Transverse colon (tissue), 4 donors: ENCODE results near the gene DOCK2. TPM values are rescaled to one million over a fixed set of nuclear protein-coding genes. Genes with fewer than 3 reads are reported as not detected.

Source experiments
- DNase-seq: peaks from one replicate; pipeline ENCODE4 v3.0.0-alpha.2; 2019
- H3K27ac ChIP-seq, 4 donors: fragments of 200-600 bp; sonication (generic); 2 replicates each; pipeline ENCODE4 v1.5.1; 2016 to 2018; ENCODE audit warnings: inconsistent platforms in 4 of 4
- H3K27me3 ChIP-seq: fragments of 200-600 bp; sonication (generic); 2 replicates; pipeline ENCODE4 v1.5.1; 2017; ENCODE audit warnings: inconsistent platforms
- H3K36me3 ChIP-seq, 4 donors: fragments of 200-600 bp; sonication (generic); 2 replicates each; pipeline ENCODE4 v1.5.1; 2017 to 2019; ENCODE audit warnings: inconsistent platforms in 4 of 4
- H3K4me1 ChIP-seq, 4 donors: fragments of 200-600 bp; sonication (generic); 2 replicates each; pipeline ENCODE4 v1.5.1; 2017 to 2020; ENCODE audit warnings: inconsistent platforms in 4 of 4
- H3K4me3 ChIP-seq, 4 donors: fragments of 200-600 bp; sonication (generic); 1 replicate in 1 of 4; 2 replicates in 3 of 4; pipeline versions ENCODE4 v1.5.1 to v1.6.1; 2017 to 2019; ENCODE audit warnings: inconsistent platforms in 4 of 4
- H3K9me3 ChIP-seq, 2 donors: fragments of 200-600 bp; sonication (generic); 2 replicates each; pipeline ENCODE4 v1.5.1; 2017 to 2019; ENCODE audit warnings: inconsistent platforms in 2 of 2
- EP300 ChIP-seq: sonication (generic); formaldehyde crosslinking; IDR thresholded peaks from one replicate; pipeline ENCODE4 v1.6.1; 2017; ENCODE audit warnings: antibody characterized with exemption, low read depth
- POLR2A ChIP-seq: fragments of 450-650 bp; IDR thresholded peaks from one replicate; pipeline ENCODE4 v1.6.1; 2016; ENCODE audit warnings: antibody characterized with exemption, mild to moderate bottlenecking, moderate library complexity
- POLR2AphosphoS5 ChIP-seq, 3 donors: sonication (generic); formaldehyde crosslinking; IDR thresholded peaks; one replicate each; pipeline ENCODE4 v1.6.1; 2016; ENCODE audit warnings: antibody characterized with exemption in 3 of 3
- WGBS, 2 donors: methylation state at CpG; one replicate each; pipeline ENCODE4 v1.1.5; 2018; ENCODE audit warnings: low coverage in 1 of 2; 5-methylcytosine and 5-hydroxymethylcytosine counted together
- in situ Hi-C, 4 donors: fragments of 200-750 bp; cut with MboI; loops; one replicate each; pipeline versions ENCODE4 v1.15.0 to v1.15.1; 2017; ENCODE audit warnings: low sequenced_read_pairs in 3 of 4, low pct_ligation_motif_present in 1 of 4, low pct_unique_long_range_greater_than_20kb in 1 of 4
- intact Hi-C: fragments of 100-400 bp; cut with DNase I; formaldehyde crosslinking; loops from one replicate; pipeline ENCODE4 v1.15.1; 2023; ENCODE audit warnings: low total_unique reads
- small RNA-seq, 4 donors: library from RNA; depleted of rRNA; stranded (forward); fragments of <200 nt; gene quantifications; one replicate each; pipeline ENCODE3, GENCODE V24; 2016
- total RNA-seq, 4 donors: library from RNA; depleted of rRNA; stranded (reverse); fragments of >200 nt; gene quantifications; one replicate each; pipeline ENCODE4 v1.1.0, GENCODE V29; 2016
- TF ChIP-seq, protein P1 (sequence below), 5 experiments: fragments of 200-600 bp in 3 of 5; fragments of 450-650 bp in 2 of 5; sonication (generic) in 3 of 5; IDR thresholded peaks; 1 replicate in 2 of 5; 2 replicates in 3 of 5; pipeline ENCODE4 v1.5.1; 2016 to 2017; ENCODE audit warnings: antibody characterized with exemption in 5 of 5, inconsistent platforms in 3 of 5, mild to moderate bottlenecking in 2 of 5, moderate library complexity in 1 of 5

The DOCK2 gene
- total RNA-seq, 4 donors from 2014 or later, result 8.3 to 24.0 (median 14.3) TPM

DNA sequence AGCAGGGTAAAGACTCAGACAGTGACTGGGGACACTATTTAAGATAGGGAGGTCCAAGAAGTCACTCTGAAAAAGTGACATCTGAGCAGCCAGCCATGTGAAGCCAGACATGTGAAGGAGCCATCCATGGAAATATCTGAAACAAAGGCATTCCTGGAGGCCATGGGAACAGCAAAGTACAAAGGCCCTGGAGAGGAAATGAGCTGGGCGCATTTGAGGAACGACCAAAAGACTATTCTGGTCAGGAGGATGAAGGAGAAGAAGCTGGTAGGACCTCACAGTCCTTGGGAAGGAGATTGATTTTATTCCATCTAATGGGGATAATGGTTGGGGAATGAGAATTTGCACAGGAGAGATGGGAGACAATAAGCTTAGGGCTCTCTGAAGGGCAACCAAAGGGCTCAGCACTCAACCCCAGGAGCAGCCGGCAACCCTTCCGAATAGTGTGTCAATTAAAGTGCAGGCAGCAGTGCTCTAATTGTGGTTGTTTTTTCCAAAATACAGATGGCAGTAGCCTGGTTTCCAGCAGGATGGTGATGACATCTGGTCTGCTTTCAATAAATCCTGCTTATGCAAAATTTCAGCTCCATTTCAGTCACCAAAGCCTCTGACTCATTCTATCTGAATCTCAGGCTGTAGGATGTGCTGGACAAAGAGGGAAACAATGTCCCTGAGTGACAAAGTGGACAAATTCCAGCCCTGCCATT lies 495.3 kb downstream of the DOCK2 start:
- H3K4me1 ChIP-seq, result no peaks in the 10 kb centered on the region
- WGBS, 2 donors, result 74 to 79% methylated on average over 4 of the region's 4 CpGs
- no peak for TF ChIP-seq POLR2A
- TF ChIP-seq, protein P1, sequence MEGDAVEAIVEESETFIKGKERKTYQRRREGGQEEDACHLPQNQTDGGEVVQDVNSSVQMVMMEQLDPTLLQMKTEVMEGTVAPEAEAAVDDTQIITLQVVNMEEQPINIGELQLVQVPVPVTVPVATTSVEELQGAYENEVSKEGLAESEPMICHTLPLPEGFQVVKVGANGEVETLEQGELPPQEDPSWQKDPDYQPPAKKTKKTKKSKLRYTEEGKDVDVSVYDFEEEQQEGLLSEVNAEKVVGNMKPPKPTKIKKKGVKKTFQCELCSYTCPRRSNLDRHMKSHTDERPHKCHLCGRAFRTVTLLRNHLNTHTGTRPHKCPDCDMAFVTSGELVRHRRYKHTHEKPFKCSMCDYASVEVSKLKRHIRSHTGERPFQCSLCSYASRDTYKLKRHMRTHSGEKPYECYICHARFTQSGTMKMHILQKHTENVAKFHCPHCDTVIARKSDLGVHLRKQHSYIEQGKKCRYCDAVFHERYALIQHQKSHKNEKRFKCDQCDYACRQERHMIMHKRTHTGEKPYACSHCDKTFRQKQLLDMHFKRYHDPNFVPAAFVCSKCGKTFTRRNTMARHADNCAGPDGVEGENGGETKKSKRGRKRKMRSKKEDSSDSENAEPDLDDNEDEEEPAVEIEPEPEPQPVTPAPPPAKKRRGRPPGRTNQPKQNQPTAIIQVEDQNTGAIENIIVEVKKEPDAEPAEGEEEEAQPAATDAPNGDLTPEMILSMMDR (IDR thresholded peaks at IDR 0.05), result no peak
- TF ChIP-seq EP300, result no peak
- no peak for TF ChIP-seq POLR2AphosphoS5 (IDR thresholded peaks at IDR 0.05)

More for the DNA sequence above, 495.3 kb downstream of the DOCK2 start:
- no peak overlapping the region for H3K4me3 ChIP-seq
- H3K9me3 ChIP-seq, result peaks cover 0 to 5% of the 10 kb centered on the region in 2 donors
- H3K36me3 ChIP-seq, result no peaks in the 10 kb centered on the region
- in situ Hi-C loops (no loop called here), intact Hi-C loops (no loop called here)
- DNase-seq, result no peak
- no peaks in the 10 kb centered on the region for H3K27me3 ChIP-seq
- no peak overlapping the region for H3K27ac ChIP-seq

Small RNA genes lying within 50 kb of the gene (small RNA-seq; reads per million reads assigned to genes)
- gene MIR378E, result 0 reads per million in 4 donors

Other genes starting within 250 kb of the DOCK2 start
- gene SPDL1, start 53.5 kb upstream of the DOCK2 start, total RNA-seq, result 10 to 100 TPM in 1 of 4 donors, 1 to 10 TPM in 3; 1.5 to 23.7 (median 8.8) TPM